Measurements from ENCODE around the gene TMC2.

DNA sequence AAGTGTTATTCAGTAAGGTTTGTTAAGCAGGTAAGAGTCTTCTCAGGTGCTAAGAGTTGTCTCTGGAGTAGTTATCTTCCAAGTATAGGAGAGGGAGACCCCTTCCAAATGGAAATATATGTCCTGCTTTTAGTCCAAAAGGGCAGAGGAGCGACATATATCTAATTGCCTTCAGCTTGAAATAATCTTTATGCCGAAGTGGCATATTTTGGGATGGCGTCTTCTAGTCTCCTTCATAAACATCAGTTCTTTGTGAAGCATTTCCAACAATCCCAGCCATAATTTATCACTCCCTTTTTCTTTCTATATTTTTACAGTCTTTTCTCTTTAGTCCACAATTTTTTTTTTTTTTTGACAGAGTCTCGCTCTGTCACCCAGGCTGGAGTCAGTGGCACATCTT, 6.0 kb downstream of the TMC2 start:
- no peak for TF ChIP-seq CTCF (IDR thresholded peaks at IDR 0.05)
- no peak for TF ChIP-seq EZH2 (IDR thresholded peaks at IDR 0.05)
- TF ChIP-seq EZH2phosphoT487 (IDR thresholded peaks at IDR 0.05): no peak

Data from neural progenitor cell (in vitro differentiated cells).